H9 (cell line): ENCODE measurements around the gene XPO1. TPM values are rescaled to one million over a fixed set of nuclear protein-coding genes. Genes with fewer than 3 reads are reported as not detected.

Source experiments
- DNase-seq: peaks from one replicate; pipeline ENCODE4 v3.0.0-alpha.2; 2017
- H2AFZ ChIP-seq: one replicate; pipeline ENCODE4 v1.6.1; 2013; ENCODE audit warnings: mild to moderate bottlenecking, low read length, control low read depth, moderate library complexity
- H2AK5ac ChIP-seq: 2 replicates; pipeline ENCODE4 v1.6.1; 2013; ENCODE audit warnings: low read length, control low read depth, mixed read lengths; ENCODE audit not compliant: insufficient read length
- H2BK120ac ChIP-seq: one replicate; pipeline ENCODE4 v1.6.1; 2013; ENCODE audit warnings: low read depth, mild to moderate bottlenecking, low read length, control low read depth, inconsistent platforms; ENCODE audit not compliant: poor library complexity, severe bottlenecking
- H2BK12ac ChIP-seq: 2 replicates; pipeline ENCODE4 v1.6.1; 2013; ENCODE audit warnings: low read length, control low read depth, mixed read lengths, low read depth; ENCODE audit not compliant: insufficient read length
- H2BK15ac ChIP-seq: 2 replicates; pipeline ENCODE4 v1.6.1; 2013; ENCODE audit warnings: low read depth, low read length, control low read depth
- H2BK20ac ChIP-seq: one replicate; pipeline ENCODE4 v1.6.1; 2013; ENCODE audit warnings: low read depth, mild to moderate bottlenecking, low read length, control low read depth, inconsistent platforms; ENCODE audit not compliant: poor library complexity, severe bottlenecking
- H2BK5ac ChIP-seq: 2 replicates; pipeline ENCODE4 v1.6.1; 2013; ENCODE audit warnings: low read length, control low read depth, mixed read lengths; ENCODE audit not compliant: insufficient read length
- H3K14ac ChIP-seq: 2 replicates; pipeline ENCODE4 v1.6.1; 2013; ENCODE audit warnings: low read length, control low read depth; ENCODE audit not compliant: insufficient read depth
- H3K18ac ChIP-seq: 2 replicates; pipeline ENCODE4 v1.6.1; 2013; ENCODE audit warnings: low read depth, mild to moderate bottlenecking, mixed read lengths, low read length, control low read depth; ENCODE audit not compliant: insufficient read length
- H3K23ac ChIP-seq: 2 replicates; pipeline ENCODE4 v1.6.1; 2013; ENCODE audit warnings: low read length, control low read depth, mixed read lengths, low read depth; ENCODE audit not compliant: insufficient read length
- H3K23me2 ChIP-seq: 2 replicates; pipeline ENCODE4 v1.6.1; 2013; ENCODE audit warnings: low read depth, mild to moderate bottlenecking, mixed read lengths, low read length, control low read depth; ENCODE audit not compliant: insufficient read length, poor library complexity, severe bottlenecking
- H3K27ac ChIP-seq: 2 replicates; pipeline ENCODE4 v1.5.1; 2013; ENCODE audit warnings: low read length, control low read depth, mixed read lengths, low read depth; ENCODE audit not compliant: insufficient read length
- H3K27me3 ChIP-seq: 2 replicates; pipeline ENCODE4 v1.6.1; 2013; ENCODE audit warnings: low read length, control low read depth, inconsistent platforms; ENCODE audit not compliant: insufficient read depth
- H3K4ac ChIP-seq: 2 replicates; pipeline ENCODE4 v1.6.1; 2013; ENCODE audit warnings: low read depth, mild to moderate bottlenecking, control low read depth, inconsistent platforms, low read length, moderate library complexity
- H3K4me1 ChIP-seq: 2 replicates; pipeline ENCODE4 v1.6.1; 2013; ENCODE audit warnings: low read length, control low read depth, inconsistent platforms; ENCODE audit not compliant: insufficient read depth
- H3K4me2 ChIP-seq: 2 replicates; pipeline ENCODE4 v1.6.1; 2013; ENCODE audit warnings: low read length, control low read depth, mixed read lengths; ENCODE audit not compliant: insufficient read length, insufficient read depth
- H3K56ac ChIP-seq: 2 replicates; pipeline ENCODE4 v1.6.1; 2013; ENCODE audit warnings: low read depth, mild to moderate bottlenecking, mixed read lengths, low read length, control low read depth; ENCODE audit not compliant: insufficient read length
- H3K79me1 ChIP-seq: 2 replicates; pipeline ENCODE4 v1.6.1; 2013; ENCODE audit warnings: low read depth, mild to moderate bottlenecking, moderate library complexity, low read length, control low read depth, inconsistent platforms; ENCODE audit not compliant: insufficient read depth, poor library complexity, severe bottlenecking
- H3K79me2 ChIP-seq: 2 replicates; pipeline ENCODE4 v1.6.1; 2013; ENCODE audit warnings: low read length, control low read depth, inconsistent platforms; ENCODE audit not compliant: insufficient read depth
- H3K9ac ChIP-seq: 2 replicates; pipeline ENCODE4 v1.6.1; 2013; ENCODE audit warnings: low read length, control low read depth, mixed read lengths; ENCODE audit not compliant: insufficient read length; ENCODE audit errors: extremely low read depth
- H3K9me3 ChIP-seq: one replicate; pipeline ENCODE4 v1.6.1; 2013; ENCODE audit warnings: low read depth, low read length, inconsistent platforms; ENCODE audit not compliant: control insufficient read depth
- H3T11ph ChIP-seq: one replicate; pipeline ENCODE4 v1.6.1; 2013; ENCODE audit warnings: mild to moderate bottlenecking, low read length, control low read depth, inconsistent platforms
- H4K20me1 ChIP-seq: one replicate; pipeline ENCODE4 v1.6.1; 2013; ENCODE audit not compliant: control insufficient read depth, insufficient read length, insufficient read depth
- H4K5ac ChIP-seq: 2 replicates; pipeline ENCODE4 v1.6.1; 2013; ENCODE audit warnings: low read depth, mild to moderate bottlenecking, mixed read lengths, low read length, control low read depth; ENCODE audit not compliant: insufficient read length
- H4K8ac ChIP-seq: replicated peaks from 2 replicates; pipeline ENCODE4 v1.6.1; 2013; ENCODE audit warnings: low read length, control low read depth, mixed read lengths, low read depth; ENCODE audit not compliant: insufficient read length
- H4K91ac ChIP-seq: 2 replicates; pipeline ENCODE4 v1.6.1; 2013; ENCODE audit warnings: low read depth, mild to moderate bottlenecking, moderate library complexity, mixed read lengths, low read length, control low read depth; ENCODE audit not compliant: insufficient read length
- H3K27ac Mint-ChIP-seq, 3 experiments: 2 replicates in 2 of 3; 3 replicates in 1 of 3; pipeline ENCODE4 v1.8.0; 2020 to 2021; ENCODE audit warnings: mixed read lengths in 3 of 3, mild to moderate bottlenecking in 1 of 3, moderate library complexity in 1 of 3
- H3K27me3 Mint-ChIP-seq: 2 replicates; pipeline ENCODE4 v1.8.0; 2021; ENCODE audit warnings: low read depth, mild to moderate bottlenecking, moderate library complexity, mixed read lengths
- H3K36me3 Mint-ChIP-seq, 3 experiments: 2 replicates in 2 of 3; 3 replicates in 1 of 3; pipeline ENCODE4 v1.8.0; 2020 to 2021; ENCODE audit warnings: low read depth in 3 of 3, mixed read lengths in 3 of 3; ENCODE audit not compliant: insufficient read depth in 1 of 3
- H3K4me1 Mint-ChIP-seq, 2 experiments: 2 replicates each; pipeline ENCODE4 v1.8.0; 2020; ENCODE audit warnings: mixed read lengths in 2 of 2
- H3K4me3 Mint-ChIP-seq, 2 experiments: 2 replicates in 1 of 2; 3 replicates in 1 of 2; pipeline ENCODE4 v1.8.0; 2020 to 2021; ENCODE audit warnings: mild to moderate bottlenecking in 2 of 2, mixed read lengths in 2 of 2, moderate library complexity in 1 of 2
- H3K9me3 Mint-ChIP-seq, 2 experiments: 2 replicates in 1 of 2; 3 replicates in 1 of 2; pipeline ENCODE4 v1.8.0; 2020; ENCODE audit warnings: mild to moderate bottlenecking in 2 of 2, mixed read lengths in 2 of 2, moderate library complexity in 1 of 2
- CTCF ChIP-seq: fragments of 200-600 bp; sonication (generic); conservative IDR thresholded peaks from 3 replicates; pipeline ENCODE4 v1.8.0; 2021; ENCODE audit warnings: antibody characterized with exemption, mild to moderate bottlenecking
- WGBS: extraction: QIAGEN DNeasy Blood & Tissue Kit; methylation state at CpG from one replicate; pipeline ENCODE4 v1.1.7; 2013; ENCODE audit warnings: missing lambda C conversion rate, low lambda C conversion rate, mixed read lengths; ENCODE audit not compliant: insufficient read length; ENCODE audit errors: extremely low coverage; 5-methylcytosine and 5-hydroxymethylcytosine counted together
- total RNA-seq: library from RNA; stranded (reverse); gene quantifications from 2 replicates; pipeline ENCODE4 v1.2.1, GENCODE V29; 2021

XPO1 gene
- total RNA-seq, 1 experiment from 2014 or later, result 320 TPM

DNA sequence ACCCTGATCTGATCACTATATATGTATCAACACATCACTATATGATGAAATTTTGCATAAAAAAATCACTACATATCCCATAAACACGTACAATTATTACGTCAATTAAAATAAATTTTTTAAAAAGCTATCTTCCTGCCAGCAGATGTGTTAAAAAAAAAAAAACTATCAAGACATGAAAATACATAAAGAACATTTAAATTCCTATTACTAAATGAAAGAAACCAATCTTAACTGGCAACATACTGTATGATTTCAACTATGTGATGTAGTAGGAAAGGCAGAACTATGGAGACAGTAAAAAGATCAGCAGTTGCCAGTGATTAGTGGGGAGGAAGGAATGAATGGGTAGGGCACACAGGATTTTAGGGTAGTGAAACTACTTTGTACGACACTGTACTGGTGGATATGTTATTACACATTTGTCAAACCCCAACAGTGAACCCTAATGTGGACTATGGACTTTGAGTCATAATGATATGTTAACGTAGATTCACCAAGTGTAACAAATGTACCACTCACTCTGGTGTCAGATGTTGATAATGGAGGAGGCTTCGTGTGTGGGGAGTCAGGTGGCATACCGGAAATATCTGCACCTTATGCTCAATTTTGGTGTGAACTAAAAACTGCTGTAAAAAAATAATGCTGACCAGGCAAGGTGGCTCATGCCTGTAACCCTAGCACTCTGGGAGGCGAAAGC is 94.7 kb downstream of the XPO1 start:
- Histone ChIP-seq H2AK5ac (no peak overlapping the region), H4K5ac (no peak overlapping the region), H3K56ac (no peak overlapping the region), H3K79me1 (peaks cover 4% of the 10 kb centered on the region), H4K91ac (no peak overlapping the region), H3K27ac (no peak overlapping the region), H2BK15ac (no peak overlapping the region), H4K8ac (no peak overlapping the region), H3K27me3 (no peaks in the 10 kb centered on the region), H4K20me1 (no peaks in the 10 kb centered on the region), H2BK20ac (no peak overlapping the region), H3T11ph (no peak overlapping the region), H3K9me3 (no peaks in the 10 kb centered on the region), H3K4me1 (no peaks in the 10 kb centered on the region; the same call in 1 of the 2 replicates), H3K23ac (no peak overlapping the region), H3K4ac (no peak overlapping the region), H3K4me2 (no peak overlapping the region), H3K9ac (no peak overlapping the region), H2BK120ac (no peak overlapping the region), H2BK12ac (no peak overlapping the region), H2BK5ac (no peak overlapping the region), H3K14ac (no peak overlapping the region), H3K18ac (no peak overlapping the region), H3K79me2 (peaks cover 50% of the 10 kb centered on the region), H2AFZ (no peak overlapping the region), H3K23me2 (no peaks in the 10 kb centered on the region)
- Mint-ChIP-seq H3K27me3 (no peaks in the 10 kb centered on the region), H3K9me3 (peaks cover 4% of the 10 kb centered on the region in 2 experiments; a peak in 4 of 5 replicates), H3K4me1 (peaks cover 26 to 38% of the 10 kb centered on the region in 2 experiments), H3K4me3 (no peak overlapping the region), H3K27ac (peak overlapping the region in 1 of 3 experiments; percentile 12; a peak in 1 of 7 replicates), H3K36me3 (peaks cover 10 to 15% (median 12%) of the 10 kb centered on the region in 3 experiments; a peak in 6 of 7 replicates)
- no peak for TF ChIP-seq CTCF
- no peak for DNase-seq
- WGBS, result 100% methylated on average over 2 of the region's 7 CpGs
